Caco-2 (cell line): ENCODE data around the gene GAK. TPM values are rescaled to one million over a fixed set of nuclear protein-coding genes. Genes with fewer than 3 reads are reported as not detected.
A peak's percentile ranks its signal among the peaks of the same experiment; 100 is the strongest.

ENCODE experiments used
- BruUV-seq: library from RNA; stranded (reverse); fragments of 400-500 nt; replicated peaks from 2 replicates; lab custom pipeline; 2021; lab: Mats Ljungman, UMichigan
- CTCF ChIA-PET: fragments of 300-600 bp; sonication (Branson Sonifier 250); formaldehyde crosslinking; loops from one replicate; lab custom pipeline; 2022; ENCODE audit warnings: antibody characterized with exemption; lab: Charles Lee
- POLR2A ChIA-PET: fragments of 300-600 bp; sonication (Branson Sonifier 250); formaldehyde crosslinking; loops from one replicate; lab custom pipeline; 2022; ENCODE audit warnings: antibody characterized with exemption; lab: Charles Lee
- DNase-seq, 2 experiments: peaks; one replicate each; pipeline versions ENCODE4 v3.0.0 to v3.0.0-alpha.2; 2020 to 2022
- H3K27me3 ChIP-seq: replicated peaks from 2 replicates; pipeline ENCODE4 v1.6.0; 2011; ENCODE audit warnings: low read length; ENCODE audit not compliant: control insufficient read depth, insufficient read depth
- H3K36me3 ChIP-seq: 2 replicates; pipeline ENCODE4 v1.5.1; 2011; ENCODE audit warnings: low read length; ENCODE audit not compliant: control insufficient read depth, insufficient read depth
- H3K4me1 ChIP-seq: fragments of 250-450 bp; sonication (Bioruptor Pico); 2 replicates; pipeline ENCODE4 v1.5.1; 2020; ENCODE audit warnings: mild to moderate bottlenecking
- H3K4me3 ChIP-seq: 2 replicates; pipeline ENCODE4 v1.5.1; 2011; ENCODE audit warnings: low read depth, mild to moderate bottlenecking, control low read depth, low read length
- H3K9me3 ChIP-seq: fragments of 250-450 bp; sonication (Bioruptor Pico); 2 replicates; pipeline ENCODE4 v1.5.1; 2020; ENCODE audit warnings: mild to moderate bottlenecking, moderate library complexity
- H3K27ac Mint-ChIP-seq: one replicate; pipeline ENCODE4 v1.8.0; 2022; ENCODE audit warnings: mixed read lengths; ENCODE audit not compliant: unreplicated experiment
- H3K27me3 Mint-ChIP-seq: one replicate; pipeline ENCODE4 v1.8.0; 2022; ENCODE audit warnings: mixed read lengths; ENCODE audit not compliant: insufficient read depth, unreplicated experiment
- H3K36me3 Mint-ChIP-seq: one replicate; pipeline ENCODE4 v1.8.0; 2022; ENCODE audit warnings: mild to moderate bottlenecking, mixed read lengths; ENCODE audit not compliant: insufficient read depth, unreplicated experiment
- H3K4me1 Mint-ChIP-seq: one replicate; pipeline ENCODE4 v1.8.0; 2022; ENCODE audit warnings: low read depth, mixed read lengths; ENCODE audit not compliant: unreplicated experiment
- H3K4me3 Mint-ChIP-seq: one replicate; pipeline ENCODE4 v1.8.0; 2022; ENCODE audit warnings: mild to moderate bottlenecking, moderate library complexity, mixed read lengths; ENCODE audit not compliant: unreplicated experiment
- H3K9me3 Mint-ChIP-seq: one replicate; pipeline ENCODE4 v1.8.0; 2022; ENCODE audit warnings: mixed read lengths; ENCODE audit not compliant: unreplicated experiment
- intact Hi-C: fragments of 100-400 bp; cut with micrococcal nuclease; formaldehyde crosslinking; loops from one replicate; pipeline ENCODE4 v1.10.0; 2022; ENCODE audit not compliant: unreplicated experiment
- total RNA-seq: library from RNA; stranded (reverse); gene quantifications from 2 replicates; pipeline ENCODE4 v1.2.3, GENCODE V29; 2022
- TF ChIP-seq, protein P1 (sequence below), 2 experiments: fragments of 200-600 bp in 1 of 2; IDR thresholded peaks; 1 replicate in 1 of 2; 2 replicates in 1 of 2; pipeline versions ENCODE4 v1.5.1 to v1.8.0; 2011 to 2022; ENCODE audit warnings: antibody characterized with exemption in 1 of 2, control low read depth in 1 of 2, inconsistent platforms in 1 of 2, low read depth in 1 of 2, low read length in 1 of 2, mild to moderate bottlenecking in 1 of 2, moderate library complexity in 1 of 2; ENCODE audit not compliant: insufficient read depth in 1 of 2, severe bottlenecking in 1 of 2, unreplicated experiment in 1 of 2

The GAK gene
- total RNA-seq, 1 experiment from 2014 or later, result 126 TPM

- Mint-ChIP-seq H3K4me3 (no peak overlapping the region), H3K9me3 (no peaks in the 10 kb centered on the region), H3K27ac (no peak overlapping the region), H3K36me3 (peaks cover 66% of the 10 kb centered on the region), H3K4me1 (no peaks in the 10 kb centered on the region), H3K27me3 (no peaks in the 10 kb centered on the region)
- TF ChIP-seq, protein P1, sequence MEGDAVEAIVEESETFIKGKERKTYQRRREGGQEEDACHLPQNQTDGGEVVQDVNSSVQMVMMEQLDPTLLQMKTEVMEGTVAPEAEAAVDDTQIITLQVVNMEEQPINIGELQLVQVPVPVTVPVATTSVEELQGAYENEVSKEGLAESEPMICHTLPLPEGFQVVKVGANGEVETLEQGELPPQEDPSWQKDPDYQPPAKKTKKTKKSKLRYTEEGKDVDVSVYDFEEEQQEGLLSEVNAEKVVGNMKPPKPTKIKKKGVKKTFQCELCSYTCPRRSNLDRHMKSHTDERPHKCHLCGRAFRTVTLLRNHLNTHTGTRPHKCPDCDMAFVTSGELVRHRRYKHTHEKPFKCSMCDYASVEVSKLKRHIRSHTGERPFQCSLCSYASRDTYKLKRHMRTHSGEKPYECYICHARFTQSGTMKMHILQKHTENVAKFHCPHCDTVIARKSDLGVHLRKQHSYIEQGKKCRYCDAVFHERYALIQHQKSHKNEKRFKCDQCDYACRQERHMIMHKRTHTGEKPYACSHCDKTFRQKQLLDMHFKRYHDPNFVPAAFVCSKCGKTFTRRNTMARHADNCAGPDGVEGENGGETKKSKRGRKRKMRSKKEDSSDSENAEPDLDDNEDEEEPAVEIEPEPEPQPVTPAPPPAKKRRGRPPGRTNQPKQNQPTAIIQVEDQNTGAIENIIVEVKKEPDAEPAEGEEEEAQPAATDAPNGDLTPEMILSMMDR (IDR thresholded peaks at IDR 0.05; ENCODE audit: insufficient read depth in 1 of 2, low read depth in 1 of 2, low read length in 1 of 2, severe bottlenecking in 1 of 2, unreplicated experiment in 1 of 2), result no peak
- peaks cover 3% of the 10 kb centered on the region for H3K36me3 ChIP-seq
- no peaks in the 10 kb centered on the region for H3K4me1 ChIP-seq
- DNase-seq, result no peak
- POLR2A ChIA-PET, result no interaction called here
- H3K4me3 ChIP-seq, result no peak overlapping the region
- no peaks in the 10 kb centered on the region for H3K9me3 ChIP-seq
- no TSS peak for BruUV-seq
- CTCF ChIA-PET, result no interaction called here
- no peaks in the 10 kb centered on the region for H3K27me3 ChIP-seq
- intact Hi-C loops, result no loop called here
Measured at GRCh38 chr4:858831-859451, 73.2 kb downstream of the GAK start.

- Mint-ChIP-seq H3K4me1 (no peaks in the 10 kb centered on the region), H3K36me3 (peaks cover 65% of the 10 kb centered on the region), H3K4me3 (no peak overlapping the region), H3K27me3 (no peaks in the 10 kb centered on the region), H3K9me3 (no peaks in the 10 kb centered on the region), H3K27ac (peak overlapping the region; percentile 58)
- ChIA-PET CTCF (no interaction called here), POLR2A (no interaction called here)
- TF ChIP-seq, protein P1 (IDR thresholded peaks at IDR 0.05; ENCODE audit: insufficient read depth in 1 of 2, low read depth in 1 of 2, low read length in 1 of 2, severe bottlenecking in 1 of 2, unreplicated experiment in 1 of 2), result no peak
- intact Hi-C loops, result no loop called here
- peaks cover 3% of the 10 kb centered on the region for H3K36me3 ChIP-seq
- no peak for DNase-seq
- no TSS peak for BruUV-seq
- no peaks in the 10 kb centered on the region for H3K9me3 ChIP-seq
- H3K4me1 ChIP-seq, result no peaks in the 10 kb centered on the region
- no peaks in the 10 kb centered on the region for H3K27me3 ChIP-seq
- H3K4me3 ChIP-seq, result no peak overlapping the region
Measured at GRCh38 chr4:858041-858481, 74.1 kb downstream of the GAK start.

- no peaks in the 10 kb centered on the region for H3K4me1 ChIP-seq
- no peaks in the 10 kb centered on the region for H3K27me3 ChIP-seq
- no peaks in the 10 kb centered on the region for H3K4me1 Mint-ChIP-seq
- H3K27me3 Mint-ChIP-seq, result no peaks in the 10 kb centered on the region
- TF ChIP-seq, protein P1 (IDR thresholded peaks at IDR 0.05; ENCODE audit: insufficient read depth in 1 of 2, low read depth in 1 of 2, low read length in 1 of 2, severe bottlenecking in 1 of 2, unreplicated experiment in 1 of 2), result no peak
- POLR2A ChIA-PET, result no interaction called here
- BruUV-seq, result no TSS peak
- intact Hi-C loops, result no loop called here
- H3K4me3 Mint-ChIP-seq, result no peak overlapping the region
- peak overlapping the region; percentile 58 for H3K27ac Mint-ChIP-seq
- DNase-seq, result no peak
- H3K4me3 ChIP-seq, result no peak overlapping the region
- H3K36me3 Mint-ChIP-seq, result peaks cover 67% of the 10 kb centered on the region
- no peaks in the 10 kb centered on the region for H3K9me3 Mint-ChIP-seq
- CTCF ChIA-PET, result no interaction called here
- H3K36me3 ChIP-seq, result peaks cover 3% of the 10 kb centered on the region
- no peaks in the 10 kb centered on the region for H3K9me3 ChIP-seq
Measured at GRCh38 chr4:857461-857860, 74.7 kb downstream of the GAK start.
